ENCODE data around the gene TTC38.
A peak's percentile ranks its signal among the peaks of the same experiment; 100 is the strongest.

Gene TTC38

DNA sequence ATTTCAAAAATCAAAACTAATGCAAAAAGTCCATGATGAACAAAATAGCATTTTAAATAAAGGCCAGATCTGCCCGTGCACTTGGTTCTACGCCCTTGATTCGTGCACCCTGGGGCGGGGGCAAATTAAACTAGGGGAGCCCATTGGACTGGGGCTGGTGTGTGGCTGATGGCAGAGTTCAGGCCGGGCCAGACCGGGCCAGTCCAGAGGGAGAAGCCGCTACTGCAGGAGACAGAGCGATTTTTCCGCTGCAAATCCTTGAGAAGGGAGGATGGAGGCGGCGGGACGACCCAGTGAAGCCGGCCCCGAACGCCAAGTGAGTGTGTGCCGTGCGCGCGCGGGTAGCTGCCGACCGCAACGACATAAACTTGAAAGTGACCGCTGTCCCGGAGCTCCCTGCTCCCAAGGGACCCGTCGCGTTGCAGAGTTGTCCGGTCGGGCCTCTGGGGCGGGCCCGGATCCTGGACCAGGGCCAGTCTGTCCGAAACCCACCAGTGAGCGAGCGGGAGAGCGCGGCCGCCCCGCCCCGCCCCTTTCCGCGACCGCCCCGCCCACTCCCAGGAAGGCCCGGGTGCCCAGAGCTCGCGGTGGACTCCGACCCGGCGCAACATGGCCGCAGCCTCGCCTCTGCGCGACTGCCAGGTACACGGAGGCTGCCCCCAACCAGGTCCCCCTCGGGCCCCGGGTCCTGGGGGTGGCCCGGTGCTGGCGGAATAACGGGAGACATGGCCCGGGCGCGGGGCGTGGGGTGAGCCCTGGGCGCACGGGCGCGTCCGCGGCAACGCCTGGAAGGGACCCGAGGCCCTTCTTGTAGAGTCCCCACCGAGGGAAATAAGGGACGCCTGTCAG is at the start of gene TTC38:
TTC38 (plus strand) TSS at position 578 of the 849 bp plus-strand sequence; CDS start at position 610, 32 bp downstream.
- FAIRE-seq (peak; percentile 83), DNase-seq (ENCODE audit: insufficient read length, low spot score) (peak; percentile 97)

DNA sequence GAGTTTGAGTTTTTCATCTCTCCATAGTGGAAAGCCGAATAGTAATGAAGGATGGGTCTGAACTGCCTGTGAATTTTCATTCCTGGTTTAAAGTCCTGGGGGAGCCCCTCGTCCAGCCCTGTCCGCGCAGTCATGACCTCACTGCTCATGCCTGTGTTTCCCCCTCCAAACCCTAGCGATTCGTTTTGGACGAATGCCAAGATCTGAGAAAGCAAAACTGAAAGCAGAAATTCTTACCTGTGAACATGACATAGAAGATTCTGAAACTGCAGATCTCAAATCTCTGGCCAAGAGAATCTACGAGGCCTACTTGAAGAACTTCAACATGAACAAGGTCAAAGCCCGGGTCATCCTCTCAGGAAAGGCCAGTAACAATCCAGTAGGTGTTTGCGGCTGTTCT is 48.2 kb upstream of the TTC38 start:
- DNase-seq (ENCODE audit: insufficient read length, low spot score) (peak; percentile 33), FAIRE-seq (peak; percentile 74)

DNA sequence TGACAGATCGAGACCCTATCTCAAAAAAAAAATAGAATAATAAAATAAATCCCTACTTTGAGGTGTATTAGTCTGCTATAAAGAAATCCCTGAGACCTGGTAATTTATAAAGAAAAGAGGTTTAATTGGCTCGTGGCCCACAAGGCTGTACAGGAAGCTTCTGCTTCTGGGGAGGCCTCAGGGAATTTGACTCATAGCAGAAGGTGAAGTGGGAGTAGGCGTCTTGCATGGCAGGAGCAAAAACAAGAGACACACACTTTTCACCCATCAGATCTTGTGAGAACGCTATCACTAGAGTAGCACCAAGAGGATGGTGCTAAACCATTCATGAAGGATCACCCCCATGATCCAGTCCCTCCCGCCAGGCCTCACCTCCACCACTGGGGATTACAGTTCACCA is 46.9 kb upstream of the TTC38 start:
- FAIRE-seq, result no peak
- no peak for DNase-seq (ENCODE audit: insufficient read length, low spot score)

DNA sequence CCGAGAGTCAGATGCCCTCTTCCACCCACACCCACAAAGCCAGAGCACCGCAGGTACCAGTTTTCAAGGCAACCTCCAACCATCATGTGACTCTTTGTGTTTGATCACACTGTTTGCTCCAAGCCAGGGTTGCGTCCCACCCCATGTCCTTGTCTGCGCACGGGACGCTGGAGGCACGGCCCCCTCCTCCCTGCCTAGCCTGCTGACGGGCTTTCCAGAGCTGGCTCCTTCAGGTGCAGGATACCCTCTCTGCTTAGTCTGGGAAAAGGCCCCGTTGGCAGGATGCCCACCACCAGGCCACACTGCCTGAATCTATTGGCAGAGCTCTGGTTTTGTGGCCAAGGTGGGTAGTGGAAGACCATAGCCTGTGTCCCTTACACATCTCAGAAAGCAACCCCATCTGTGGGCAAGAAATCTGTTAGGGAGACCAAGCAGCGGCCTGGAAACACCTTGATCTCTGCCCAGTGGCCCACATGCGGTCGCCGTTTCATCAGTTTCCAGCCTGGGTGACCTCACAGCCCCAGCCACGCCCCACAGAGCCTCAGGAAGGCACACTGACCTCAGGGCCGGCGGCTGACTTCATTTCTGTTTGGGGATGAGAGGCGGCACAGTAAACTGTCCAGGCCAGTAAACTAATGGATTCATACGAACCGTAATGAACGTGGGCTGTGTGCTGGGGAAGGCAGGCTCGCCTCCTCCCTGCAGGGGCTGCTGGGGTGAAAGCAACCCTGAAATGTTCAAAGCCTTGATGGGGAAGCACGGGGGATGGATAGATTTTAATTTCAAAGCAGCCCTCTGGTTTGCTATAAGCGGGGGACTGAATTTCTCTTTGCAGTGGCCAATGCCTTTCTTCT is 43.5 kb upstream of the TTC38 start:
- DNase-seq (ENCODE audit: insufficient read length, low spot score) (no peak), FAIRE-seq (no peak)

DNA sequence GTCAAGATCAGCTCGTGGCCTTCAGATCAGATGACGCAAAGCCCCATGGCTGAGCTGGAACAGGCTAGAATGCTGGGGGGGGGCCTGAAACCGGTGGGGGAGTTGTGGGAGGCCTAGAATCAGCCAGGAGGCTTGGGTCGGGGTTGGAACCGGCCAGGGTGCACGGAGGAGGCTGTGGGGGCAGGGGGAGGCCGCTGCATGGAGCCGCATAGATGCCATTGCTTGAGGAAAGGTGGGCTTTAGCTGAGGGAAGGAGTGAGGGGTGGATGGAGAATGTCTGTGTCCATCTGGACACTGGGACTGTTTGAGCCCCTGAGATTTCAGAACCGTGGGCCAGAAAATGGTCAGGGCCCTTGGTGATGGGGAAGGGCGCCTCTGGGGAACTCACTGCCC is 42.9 kb upstream of the TTC38 start:
- DNase-seq (ENCODE audit: insufficient read length, low spot score) (no peak), FAIRE-seq (no peak)

DNA sequence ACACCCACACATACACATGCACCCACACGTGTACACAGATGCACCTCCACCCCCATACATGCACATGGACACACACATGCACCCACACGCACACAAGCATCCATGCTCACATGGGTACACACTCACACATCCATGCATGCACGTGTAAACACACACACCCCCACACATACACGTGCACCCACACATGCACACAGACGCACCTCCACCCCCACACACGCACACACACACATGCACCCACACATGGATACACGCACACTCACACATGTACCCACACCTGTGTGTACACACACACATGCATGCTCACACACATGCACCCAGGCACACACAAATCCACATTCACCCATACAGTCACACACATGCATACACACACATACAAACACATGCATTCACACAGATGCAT is 42.2 kb upstream of the TTC38 start:
- FAIRE-seq (no peak), DNase-seq (ENCODE audit: insufficient read length, low spot score) (no peak)

DNA sequence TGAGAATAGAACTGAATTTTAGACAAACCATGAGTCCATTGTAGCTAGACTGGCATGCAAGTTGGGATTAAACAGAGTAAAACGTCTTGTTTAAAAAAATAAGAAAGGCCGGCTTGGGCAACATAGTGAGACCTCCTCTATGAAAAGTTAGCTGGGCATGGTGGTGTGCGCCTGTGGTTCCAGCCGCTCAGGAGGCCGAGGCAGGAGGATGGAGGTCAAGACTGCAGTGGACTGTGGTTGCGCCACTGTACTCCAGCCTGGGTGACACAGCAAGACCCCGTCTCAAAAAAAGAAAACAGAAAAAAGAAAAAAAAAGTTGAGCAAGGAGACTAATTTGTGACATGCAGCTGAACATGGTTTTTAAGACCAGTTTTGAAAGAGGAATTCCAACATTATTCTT is 41.2 kb upstream of the TTC38 start:
- FAIRE-seq, result no peak

DNA sequence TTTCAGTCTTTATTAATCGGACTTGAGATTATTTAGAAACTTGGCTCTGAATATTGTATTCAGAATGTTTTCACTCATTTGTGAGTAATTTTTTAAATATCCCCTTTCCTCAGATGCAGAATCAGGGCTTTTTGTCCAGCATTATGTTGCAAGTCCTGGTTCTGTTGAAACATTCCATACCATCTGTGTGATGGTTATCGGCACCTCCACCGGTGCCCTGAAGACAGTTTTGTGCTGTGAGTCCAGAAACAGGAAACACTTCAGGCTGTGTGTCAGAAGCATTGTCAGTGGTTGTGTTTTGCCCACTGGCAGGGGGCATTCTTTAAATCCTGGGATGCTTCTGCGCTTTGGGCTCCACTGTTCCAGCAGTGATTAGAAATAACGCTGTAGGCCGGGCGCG is 38.1 kb upstream of the TTC38 start:
- FAIRE-seq (no peak), DNase-seq (ENCODE audit: insufficient read length, low spot score) (no peak)

More for the DNA sequence above, 41.2 kb upstream of the TTC38 start:
- DNase-seq (ENCODE audit: insufficient read length, low spot score), result no peak

DNA sequence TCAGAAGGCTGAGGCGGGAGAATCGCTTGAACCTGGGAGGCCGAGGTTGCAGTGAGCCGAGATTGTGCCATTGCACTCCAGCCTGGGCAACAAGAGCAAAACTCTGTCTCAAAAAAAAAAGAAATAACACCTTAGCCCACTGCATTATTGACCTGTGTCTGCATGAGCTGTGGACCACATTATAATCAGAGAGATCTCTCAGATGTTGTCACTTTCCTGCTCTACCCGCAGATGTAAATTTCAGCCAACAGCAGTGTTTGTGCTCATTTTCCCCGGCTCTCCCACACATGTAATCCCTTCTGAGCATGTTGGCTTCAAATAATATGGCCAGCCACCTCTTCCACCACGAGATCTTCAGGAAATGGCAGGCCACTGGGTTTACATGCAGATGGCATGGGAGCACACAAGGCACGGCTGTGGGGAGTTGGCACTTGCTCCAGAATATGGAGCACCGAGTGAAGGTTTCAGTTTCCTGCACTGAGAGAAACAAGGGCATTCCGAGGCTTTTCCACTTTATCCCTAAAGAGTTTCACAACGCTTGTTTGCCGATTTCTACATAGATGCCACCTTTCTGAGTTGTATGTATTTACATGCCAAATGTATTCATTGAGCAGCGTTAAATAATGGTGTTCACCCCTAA is 37.4 kb upstream of the TTC38 start:
- no peak for FAIRE-seq

DNA sequence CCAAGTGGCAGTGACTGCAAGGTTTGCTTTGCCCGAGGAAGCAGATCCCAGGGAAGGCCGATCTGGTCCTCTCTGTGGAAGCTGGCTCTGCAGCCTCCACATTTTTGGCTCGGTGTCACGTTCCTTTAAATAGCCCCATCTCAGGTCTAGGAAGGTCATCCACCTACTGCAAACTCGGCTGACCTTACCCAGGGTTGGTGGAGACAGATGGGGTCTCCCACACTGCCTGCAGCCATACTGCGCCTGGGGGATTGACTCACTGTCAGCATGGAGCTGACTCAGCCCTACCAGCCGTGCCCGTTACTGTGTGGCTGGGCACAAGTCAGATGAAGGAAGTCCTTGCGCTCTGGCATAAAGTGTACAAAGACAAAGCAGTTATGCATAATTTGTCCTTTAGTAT is 34.6 kb upstream of the TTC38 start:
- FAIRE-seq (no peak), DNase-seq (ENCODE audit: insufficient read length, low spot score) (no peak)

More for the DNA sequence above, 37.4 kb upstream of the TTC38 start:
- DNase-seq (ENCODE audit: insufficient read length, low spot score), result no peak

DNA sequence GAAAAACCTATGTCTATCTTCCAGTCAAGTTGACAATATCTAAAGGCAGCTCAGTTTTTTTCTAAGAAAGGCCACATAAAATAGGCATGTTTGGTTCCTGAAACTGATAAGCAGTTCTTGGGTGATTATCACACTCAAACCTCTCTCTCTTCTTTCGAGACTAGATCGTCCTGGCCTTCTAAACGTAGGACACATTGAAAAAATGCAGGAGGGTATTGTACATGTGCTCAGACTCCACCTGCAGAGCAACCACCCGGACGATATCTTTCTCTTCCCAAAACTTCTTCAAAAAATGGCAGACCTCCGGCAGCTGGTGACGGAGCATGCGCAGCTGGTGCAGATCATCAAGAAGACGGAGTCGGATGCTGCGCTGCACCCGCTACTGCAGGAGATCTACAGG is 32.8 kb upstream of the TTC38 start:
- FAIRE-seq, result no peak
- DNase-seq (ENCODE audit: insufficient read length, low spot score), result no peak

DNA sequence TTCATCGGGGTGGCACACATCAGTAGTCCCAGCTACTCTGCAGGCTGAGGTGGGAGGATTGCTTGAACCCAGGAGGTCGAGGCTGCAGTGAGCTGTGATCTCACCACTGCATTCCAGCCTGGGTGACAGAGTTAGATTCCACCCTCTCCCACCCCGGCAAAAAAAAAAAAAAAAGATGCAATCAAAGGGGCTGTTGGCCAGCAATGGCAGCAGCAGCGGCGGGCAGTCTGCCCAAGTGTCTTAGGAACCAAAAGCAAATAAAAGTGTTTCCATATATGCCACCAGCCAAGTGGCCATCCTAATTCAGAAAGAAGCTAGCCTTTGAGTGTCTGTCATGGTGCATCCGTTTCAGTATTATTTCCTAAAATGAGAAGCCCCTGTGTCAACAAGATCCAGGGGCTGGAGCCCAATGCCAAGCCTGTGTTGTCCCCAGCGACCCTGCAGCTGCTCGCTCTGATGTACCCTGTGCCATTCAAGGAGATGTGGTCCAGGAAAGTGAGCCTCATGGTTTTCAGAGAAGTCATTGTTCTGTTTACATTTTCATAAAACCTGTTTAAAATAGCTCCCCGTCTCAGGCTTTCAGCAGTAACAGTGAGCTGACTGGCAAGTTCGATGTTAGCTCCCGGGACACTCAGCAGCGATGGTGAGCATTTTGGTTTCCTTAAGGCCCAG is 30.2 kb upstream of the TTC38 start:
- FAIRE-seq, result no peak
- DNase-seq (ENCODE audit: insufficient read length, low spot score), result no peak

- DNase-seq (ENCODE audit: insufficient read length, low spot score), result no peak
- FAIRE-seq, result no peak
These were observed 29.3 kb upstream of the TTC38 start for GRCh38 chr22:46238541-46238940.

GRCh38 chr22:46239261-46240048 is 28.4 kb upstream of the TTC38 start:
- FAIRE-seq (peak; percentile 87), DNase-seq (ENCODE audit: insufficient read length, low spot score) (peak; percentile 44)

- no peak for FAIRE-seq
- DNase-seq (ENCODE audit: insufficient read length, low spot score), result no peak
These were observed 27.7 kb upstream of the TTC38 start for GRCh38 chr22:46240073-46240472.

- DNase-seq (ENCODE audit: insufficient read length, low spot score), result no peak
- FAIRE-seq, result no peak
These were observed 27.3 kb upstream of the TTC38 start for GRCh38 chr22:46240506-46240905.

GRCh38 chr22:46240907-46241306 is 26.9 kb upstream of the TTC38 start:
- DNase-seq (ENCODE audit: insufficient read length, low spot score) (no peak), FAIRE-seq (no peak)

GRCh38 chr22:46241396-46242007 is 26.3 kb upstream of the TTC38 start:
- no peak for DNase-seq (ENCODE audit: insufficient read length, low spot score)
- FAIRE-seq, result no peak

DNA sequence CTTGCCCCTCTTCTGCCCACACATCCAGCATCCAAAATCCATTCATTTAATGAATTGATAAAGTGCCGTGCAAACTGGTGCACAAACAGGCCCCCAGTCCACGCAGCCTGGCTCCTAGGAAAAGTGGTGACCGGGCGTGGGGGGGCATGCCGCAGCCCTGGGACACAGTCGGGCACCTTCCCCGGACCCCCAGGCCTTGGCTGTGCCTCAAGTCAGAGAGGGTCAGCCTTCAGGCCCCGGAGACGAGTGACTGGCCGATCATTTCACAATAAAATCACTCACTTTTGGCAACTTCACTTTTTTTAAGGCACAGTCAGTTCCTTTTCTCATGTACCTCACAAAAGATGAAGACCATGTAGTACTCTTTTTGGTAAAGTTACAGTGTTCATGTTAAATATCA is 25.7 kb upstream of the TTC38 start:
- DNase-seq (ENCODE audit: insufficient read length, low spot score) (no peak), FAIRE-seq (no peak)

DNA sequence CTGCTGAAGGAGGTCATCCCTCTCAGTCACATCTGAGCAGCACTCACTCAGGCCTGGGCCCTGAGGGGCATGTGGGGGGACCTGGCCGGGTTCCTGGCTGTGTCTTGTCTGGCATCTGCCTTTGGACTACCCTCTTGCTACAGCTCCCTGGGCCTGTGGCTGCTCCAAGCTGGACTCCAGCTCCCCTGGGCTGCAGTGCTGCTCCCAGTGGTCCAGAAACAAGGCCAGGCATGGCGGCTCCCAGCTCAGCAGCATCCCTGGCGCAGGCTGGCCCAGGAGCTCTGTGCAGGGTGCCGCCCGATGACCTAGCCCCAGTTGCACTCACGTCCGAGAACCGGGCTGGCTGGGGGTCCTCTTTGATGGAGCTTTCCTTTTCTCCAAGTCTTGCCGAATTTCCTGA is 23.0 kb upstream of the TTC38 start:
- FAIRE-seq (no peak), DNase-seq (ENCODE audit: insufficient read length, low spot score) (no peak)
